Testis (tissue), 2 donors: ENCODE results near the gene CSH2.

ENCODE experiments used
- POLR2A ChIP-seq: fragments of 450-650 bp; IDR thresholded peaks from one replicate; pipeline ENCODE4 v1.6.1; 2017; ENCODE audit warnings: antibody characterized with exemption, mild to moderate bottlenecking, moderate library complexity
- TF ChIP-seq, protein P1 (sequence below), 3 experiments: fragments of 450-650 bp in 2 of 3; fragments of 200-600 bp in 1 of 3; sonication (generic) in 1 of 3; IDR thresholded peaks; one replicate each; pipeline ENCODE4 v1.5.1; 2016 to 2019; ENCODE audit warnings: antibody characterized with exemption in 3 of 3, mild to moderate bottlenecking in 2 of 3, moderate library complexity in 1 of 3

DNA sequence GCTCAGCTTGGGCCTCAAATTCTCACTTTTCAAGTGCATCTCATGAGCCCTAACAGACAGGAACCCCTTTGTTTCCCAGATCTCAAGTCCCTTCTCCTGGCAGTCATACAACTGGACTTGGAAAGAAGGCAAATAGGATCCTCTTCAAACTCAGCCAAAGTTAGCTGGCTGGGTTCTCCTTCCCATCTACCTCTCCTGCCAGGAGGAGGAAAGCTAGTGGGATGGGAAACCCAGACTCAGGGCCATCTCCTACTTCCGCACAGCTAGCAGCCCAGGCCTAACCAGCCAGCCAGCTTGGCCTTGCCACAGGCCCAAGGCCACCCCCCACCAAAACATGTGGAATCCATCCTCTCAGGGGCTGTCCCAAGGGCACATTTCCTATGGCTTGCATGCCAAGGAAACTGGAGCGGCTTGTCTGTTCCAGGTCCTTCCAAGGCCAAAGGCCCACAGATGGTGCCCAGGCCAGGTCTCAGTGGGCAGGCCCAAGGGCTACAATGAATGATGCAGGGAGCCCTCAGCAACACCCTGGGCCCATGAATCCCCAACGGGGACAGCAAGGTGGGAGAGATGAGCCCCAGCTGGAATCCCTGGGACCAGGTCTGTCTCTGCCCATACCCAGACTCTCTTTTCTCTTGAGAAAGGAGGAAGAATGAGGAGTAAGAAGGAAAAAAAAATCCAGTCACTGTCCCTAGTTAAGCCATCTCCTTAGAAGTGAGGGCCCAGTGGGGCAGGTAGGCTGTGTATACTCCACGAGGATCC lies 32.7 kb downstream of the CSH2 start:
- TF ChIP-seq, protein P1, sequence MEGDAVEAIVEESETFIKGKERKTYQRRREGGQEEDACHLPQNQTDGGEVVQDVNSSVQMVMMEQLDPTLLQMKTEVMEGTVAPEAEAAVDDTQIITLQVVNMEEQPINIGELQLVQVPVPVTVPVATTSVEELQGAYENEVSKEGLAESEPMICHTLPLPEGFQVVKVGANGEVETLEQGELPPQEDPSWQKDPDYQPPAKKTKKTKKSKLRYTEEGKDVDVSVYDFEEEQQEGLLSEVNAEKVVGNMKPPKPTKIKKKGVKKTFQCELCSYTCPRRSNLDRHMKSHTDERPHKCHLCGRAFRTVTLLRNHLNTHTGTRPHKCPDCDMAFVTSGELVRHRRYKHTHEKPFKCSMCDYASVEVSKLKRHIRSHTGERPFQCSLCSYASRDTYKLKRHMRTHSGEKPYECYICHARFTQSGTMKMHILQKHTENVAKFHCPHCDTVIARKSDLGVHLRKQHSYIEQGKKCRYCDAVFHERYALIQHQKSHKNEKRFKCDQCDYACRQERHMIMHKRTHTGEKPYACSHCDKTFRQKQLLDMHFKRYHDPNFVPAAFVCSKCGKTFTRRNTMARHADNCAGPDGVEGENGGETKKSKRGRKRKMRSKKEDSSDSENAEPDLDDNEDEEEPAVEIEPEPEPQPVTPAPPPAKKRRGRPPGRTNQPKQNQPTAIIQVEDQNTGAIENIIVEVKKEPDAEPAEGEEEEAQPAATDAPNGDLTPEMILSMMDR (IDR thresholded peaks at IDR 0.05) = no peak
- TF ChIP-seq POLR2A = no peak
